AG04450 (cell line): ENCODE measurements around the gene HIPK2. TPM values are rescaled to one million over a fixed set of nuclear protein-coding genes. Genes with fewer than 3 reads are reported as not detected.

Experiments
- CTCF ChIA-PET: fragments of 300-600, 350-600 bp; formaldehyde crosslinking; extraction: SDS; loops from one replicate; lab custom pipeline; 2022; ENCODE audit warnings: antibody characterized with exemption, inconsistent platforms; lab: Charles Lee
- POLR2A ChIA-PET: fragments of 350-600 bp; formaldehyde crosslinking; extraction: SDS; loops from one replicate; lab custom pipeline; 2021; ENCODE audit warnings: antibody characterized with exemption, inconsistent platforms; lab: Yijun Ruan, JAX
- DNase-seq: peaks from one replicate; pipeline ENCODE4 v3.0.0-alpha.2; 2011; ENCODE audit warnings: low read depth, low spot score
- H3K27ac ChIP-seq: one replicate; pipeline ENCODE4 v1.5.1; 2012; ENCODE audit warnings: low read depth, low read length, control low read depth
- H3K27me3 ChIP-seq: one replicate; pipeline ENCODE4 v1.6.0; 2012; ENCODE audit warnings: low read length; ENCODE audit not compliant: control insufficient read depth, insufficient read depth
- H3K4me3 ChIP-seq: 2 replicates; pipeline ENCODE4 v1.5.1; 2011; ENCODE audit warnings: mild to moderate bottlenecking, low read depth, low read length, control low read depth
- H3K9me3 ChIP-seq: 2 replicates; pipeline ENCODE4 v1.5.1; 2012; ENCODE audit warnings: low read length; ENCODE audit not compliant: control insufficient read depth, insufficient read depth
- CTCF ChIP-seq: IDR thresholded peaks from 2 replicates; pipeline ENCODE4 v1.5.1; 2011; ENCODE audit warnings: low read depth, low read length, control low read depth, inconsistent platforms
- polyA plus RNA-seq: library from polyadenylated mRNA; depleted of rRNA; stranded (reverse); fragments of >200 nt; gene quantifications from 2 replicates; pipeline ENCODE4 v1.2.3, GENCODE V29; 2011

The HIPK2 gene
- polyA plus RNA-seq, 1 experiment = 61.4 TPM

DNA sequence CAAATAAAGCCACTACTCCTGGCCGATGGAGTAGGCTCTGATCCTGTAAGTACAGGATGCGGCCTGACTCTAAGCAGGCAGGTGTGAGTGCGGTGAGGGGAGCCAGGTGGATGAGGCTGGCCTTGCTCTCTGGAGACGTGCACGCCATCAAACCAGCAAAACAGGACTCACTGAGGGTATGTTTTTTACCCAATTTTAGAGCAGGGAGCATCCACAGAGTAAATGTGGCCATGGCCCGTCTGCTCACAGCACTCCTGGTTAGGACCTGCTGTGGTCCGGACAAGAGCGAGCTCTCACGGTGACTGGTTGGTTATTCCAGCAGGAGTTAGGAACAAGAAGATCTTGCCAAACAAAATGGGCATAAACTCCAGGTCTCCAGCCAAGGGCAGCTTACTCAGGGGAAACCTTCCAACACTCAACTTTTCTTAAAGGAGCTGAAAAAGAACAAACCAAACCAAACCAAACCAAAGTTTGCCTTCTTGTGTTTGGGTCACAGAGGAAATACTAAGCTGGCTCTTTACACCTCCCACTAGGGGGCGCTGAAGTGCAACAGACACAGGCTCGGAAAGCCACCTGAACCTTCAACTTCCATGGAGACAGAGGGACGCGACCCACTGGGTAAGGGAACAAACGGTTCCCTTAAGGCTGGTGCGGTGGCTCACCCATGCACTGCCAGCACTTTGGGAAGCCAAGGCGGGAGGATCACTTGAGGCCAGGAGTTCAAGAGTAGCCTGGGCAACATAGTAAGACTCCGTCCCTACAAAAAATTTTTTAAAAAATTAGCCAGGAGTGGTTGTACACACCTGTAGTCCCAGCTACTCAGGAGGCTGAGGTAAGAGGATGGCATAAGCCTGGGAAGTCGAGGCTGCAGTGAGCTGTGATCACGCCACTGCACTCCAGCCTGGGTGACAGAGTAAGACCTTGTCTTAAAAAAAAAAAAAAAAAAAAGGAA, 131.9 kb downstream of the HIPK2 start:
- DNase-seq = peak; percentile 36
- no peaks in the 10 kb centered on the region for H3K9me3 ChIP-seq
- H3K27me3 ChIP-seq = no peaks in the 10 kb centered on the region
- CTCF ChIA-PET = interaction anchor here (0.6 to 4.7 kb wide), 52 partner anchors 8 to 552 kb away, joined by 3 to 71 read pairs (median 4); no protein-coding TSS in a partner anchor
- peak; percentile 91 for TF ChIP-seq CTCF
- H3K4me3 ChIP-seq = no peak overlapping the region
- no peak overlapping the region for H3K27ac ChIP-seq
- POLR2A ChIA-PET = interaction anchor here (0.7 to 1.3 kb wide), 3 partner anchors 34 to 43 kb away, joined by 3 to 6 read pairs (median 4); no protein-coding TSS in a partner anchor

- H3K27ac ChIP-seq = no peak overlapping the region
- no peaks in the 10 kb centered on the region for H3K9me3 ChIP-seq
- ChIA-PET CTCF (interaction anchor here (1.9 to 4.0 kb wide), 3 partner anchors 12 to 360 kb away, joined by 6 to 71 read pairs (median 32); no protein-coding TSS in a partner anchor), POLR2A (no interaction called here)
- DNase-seq = no peak
- H3K4me3 ChIP-seq = no peak overlapping the region
- no peaks in the 10 kb centered on the region for H3K27me3 ChIP-seq
- no peak for TF ChIP-seq CTCF
Observed at GRCh38 chr7:139643951-139644585, 133.7 kb downstream of the HIPK2 start.

DNA sequence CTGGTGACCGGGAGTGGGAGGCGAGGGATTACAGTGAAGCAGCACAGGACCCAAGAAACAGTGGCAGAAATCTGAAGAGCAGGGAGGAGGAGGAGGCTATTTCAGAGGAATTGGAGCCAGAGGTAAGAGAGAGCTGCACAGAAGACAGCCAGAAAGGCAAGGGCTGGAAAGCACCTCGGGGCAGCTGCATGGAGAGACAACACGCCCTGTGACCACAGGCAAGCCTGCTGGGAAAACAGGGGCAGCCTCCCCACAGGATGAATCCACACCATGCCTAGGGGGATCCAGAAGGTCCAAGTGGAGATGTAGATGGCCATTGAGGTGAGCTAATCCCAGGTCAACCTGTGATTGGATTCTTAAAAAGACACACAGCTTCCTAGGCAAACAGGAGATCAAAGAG, 135.5 kb downstream of the HIPK2 start:
- Histone ChIP-seq H3K27ac (no peak overlapping the region), H3K9me3 (no peaks in the 10 kb centered on the region), H3K27me3 (no peaks in the 10 kb centered on the region), H3K4me3 (no peak overlapping the region)
- DNase-seq = no peak
- ChIA-PET POLR2A (interaction anchor here (0.6 kb wide), 1 partner anchor 129 kb away, joined by 3 read pairs; no protein-coding TSS in a partner anchor), CTCF (interaction anchor here (0.7 to 1.3 kb wide), 3 partner anchors 9 to 363 kb away, joined by 3 to 6 read pairs (median 3); no protein-coding TSS in a partner anchor)
- TF ChIP-seq CTCF = no peak

DNA sequence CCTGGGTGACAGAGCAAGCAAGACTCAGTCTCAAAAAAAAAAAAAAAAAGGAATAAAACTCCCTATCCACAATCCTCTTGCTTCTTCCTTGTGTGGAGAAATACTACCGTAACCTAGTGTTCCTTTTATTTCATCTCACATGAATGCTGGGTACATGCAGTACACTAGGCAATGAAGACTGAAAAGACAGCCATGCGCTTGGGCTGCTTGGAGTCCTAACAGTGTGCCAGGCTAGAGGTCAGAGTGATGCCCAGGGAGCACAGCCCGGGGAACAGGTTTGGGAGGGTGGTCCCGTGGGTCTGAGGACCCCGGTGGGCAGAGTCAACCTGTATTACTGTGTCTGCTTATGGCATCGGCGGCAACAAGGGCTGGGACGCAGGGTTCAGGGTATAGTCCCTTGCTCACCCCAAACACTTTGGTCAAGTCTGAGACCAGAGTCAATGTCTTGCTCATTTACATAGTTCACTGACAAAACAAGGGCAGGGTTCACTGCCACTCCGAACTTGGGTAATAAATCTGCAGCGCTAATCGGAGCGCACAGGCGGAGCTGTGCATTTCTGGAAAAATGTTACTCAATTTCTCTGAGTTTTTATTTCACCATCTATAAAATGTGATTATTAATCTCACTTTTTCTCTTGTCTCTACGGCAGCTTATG, 136.3 kb downstream of the HIPK2 start:
- DNase-seq = no peak
- TF ChIP-seq CTCF = no peak
- Histone ChIP-seq H3K4me3 (no peak overlapping the region), H3K27me3 (no peaks in the 10 kb centered on the region), H3K9me3 (no peaks in the 10 kb centered on the region), H3K27ac (no peak overlapping the region)
- CTCF ChIA-PET = no interaction called here
- POLR2A ChIA-PET = interaction anchor here (0.6 kb wide), 1 partner anchor 130 kb away, joined by 3 read pairs; no protein-coding TSS in a partner anchor
